Tibial nerve (tissue), 3 donors: Measurements from ENCODE around the gene TENM4.

Source experiments
- CTCF ChIP-seq, 5 experiments: fragments of 200-600 bp in 3 of 5; fragments of 450-650 bp in 2 of 5; sonication (generic) in 3 of 5; IDR thresholded peaks; one replicate each; pipeline ENCODE4 v1.5.1; 2016 to 2019; ENCODE audit warnings: antibody characterized with exemption in 5 of 5, mild to moderate bottlenecking in 3 of 5, moderate library complexity in 2 of 5
- POLR2A ChIP-seq, 2 donors: fragments of 450-650 bp; IDR thresholded peaks; one replicate each; pipeline ENCODE4 v1.6.1; 2017; ENCODE audit warnings: antibody characterized with exemption in 2 of 2, mild to moderate bottlenecking in 2 of 2, moderate library complexity in 2 of 2

DNA sequence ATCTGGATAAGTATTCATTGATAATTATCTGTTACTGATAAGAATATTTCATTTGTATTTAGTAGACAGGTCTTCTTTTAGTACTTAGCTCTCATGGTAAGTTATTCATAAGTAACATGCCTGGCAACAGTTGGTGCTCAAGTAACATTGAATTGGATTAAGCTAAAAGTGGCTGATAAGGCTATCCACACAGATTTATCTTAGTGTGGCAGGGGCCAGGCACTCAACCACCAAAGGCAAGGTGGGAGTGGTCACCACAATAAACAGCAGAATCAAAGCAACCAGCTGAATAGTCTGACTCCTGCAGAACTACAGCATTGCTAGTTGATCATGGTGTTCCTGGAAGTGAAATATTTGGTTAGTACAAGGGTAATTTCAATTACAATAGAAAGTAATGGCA lies 833.1 kb downstream of the TENM4 start:
- TF ChIP-seq CTCF (IDR thresholded peaks at IDR 0.05), result no peak
- TF ChIP-seq POLR2A (IDR thresholded peaks at IDR 0.05), result no peak
